GM12865 (cell line): ENCODE measurements around the gene DPP10.
"Not testable (repeated sequence)": the region's sequence is repeated elsewhere in the genome, so short reads cannot be mapped to it uniquely, and the experiment has no call there.

Source experiments
- DNase-seq: peaks from one replicate; pipeline ENCODE4 v3.0.0; 2010; ENCODE audit warnings: low read depth
- H3K4me3 ChIP-seq: 2 replicates; pipeline ENCODE4 v1.5.1; 2011; ENCODE audit warnings: mild to moderate bottlenecking, low read depth, low read length, control low read depth
- TF ChIP-seq, protein P1 (sequence below): IDR thresholded peaks from 2 replicates; pipeline ENCODE4 v1.5.1; 2011; ENCODE audit warnings: low read length, control low read depth, low read depth, inconsistent platforms; ENCODE audit not compliant: insufficient read depth; ENCODE audit errors: missing control alignments

The DPP10 gene

DNA sequence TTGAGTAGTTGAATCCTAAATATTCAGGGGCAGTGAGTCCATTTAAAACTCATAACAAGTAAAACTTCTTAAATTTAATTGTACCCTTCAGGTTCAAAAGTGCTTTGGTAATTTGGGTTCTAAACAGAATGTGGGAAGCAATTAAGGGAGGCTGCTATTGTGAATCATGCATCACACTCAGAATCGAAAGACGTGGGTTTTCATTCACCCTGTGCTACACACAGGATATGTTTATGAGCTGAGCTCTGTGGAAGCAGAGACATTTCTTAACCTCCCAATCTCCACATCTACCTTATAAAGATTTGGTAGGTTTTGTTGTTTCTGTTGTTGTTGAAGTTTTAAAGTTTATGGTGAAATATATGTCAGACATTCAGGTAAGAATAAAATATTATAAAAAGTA, 633.4 kb downstream of the DPP10 start:
- no peak overlapping the region for H3K4me3 ChIP-seq
- no peak for DNase-seq
- TF ChIP-seq, protein P1, sequence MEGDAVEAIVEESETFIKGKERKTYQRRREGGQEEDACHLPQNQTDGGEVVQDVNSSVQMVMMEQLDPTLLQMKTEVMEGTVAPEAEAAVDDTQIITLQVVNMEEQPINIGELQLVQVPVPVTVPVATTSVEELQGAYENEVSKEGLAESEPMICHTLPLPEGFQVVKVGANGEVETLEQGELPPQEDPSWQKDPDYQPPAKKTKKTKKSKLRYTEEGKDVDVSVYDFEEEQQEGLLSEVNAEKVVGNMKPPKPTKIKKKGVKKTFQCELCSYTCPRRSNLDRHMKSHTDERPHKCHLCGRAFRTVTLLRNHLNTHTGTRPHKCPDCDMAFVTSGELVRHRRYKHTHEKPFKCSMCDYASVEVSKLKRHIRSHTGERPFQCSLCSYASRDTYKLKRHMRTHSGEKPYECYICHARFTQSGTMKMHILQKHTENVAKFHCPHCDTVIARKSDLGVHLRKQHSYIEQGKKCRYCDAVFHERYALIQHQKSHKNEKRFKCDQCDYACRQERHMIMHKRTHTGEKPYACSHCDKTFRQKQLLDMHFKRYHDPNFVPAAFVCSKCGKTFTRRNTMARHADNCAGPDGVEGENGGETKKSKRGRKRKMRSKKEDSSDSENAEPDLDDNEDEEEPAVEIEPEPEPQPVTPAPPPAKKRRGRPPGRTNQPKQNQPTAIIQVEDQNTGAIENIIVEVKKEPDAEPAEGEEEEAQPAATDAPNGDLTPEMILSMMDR, result no peak

DNA sequence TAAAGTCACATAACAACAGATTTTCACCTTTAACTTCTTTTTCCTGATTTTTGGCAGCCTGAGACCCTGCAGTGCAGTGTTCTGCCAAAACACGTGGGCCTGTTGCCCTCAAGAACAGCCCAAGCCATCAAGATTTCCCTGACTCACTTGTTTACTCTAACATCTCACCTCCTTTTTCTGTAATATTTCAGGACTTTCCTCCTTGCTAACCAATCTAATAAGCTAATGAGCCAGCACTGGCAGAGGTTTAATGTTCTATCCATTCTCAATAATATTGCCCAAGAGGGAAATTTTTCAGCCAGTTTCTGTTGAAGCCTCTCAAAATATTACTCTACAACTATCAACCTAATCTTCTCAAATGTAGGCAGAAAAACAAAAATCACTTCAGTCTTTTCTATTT, 635.2 kb downstream of the DPP10 start:
- TF ChIP-seq, protein P1, result no peak
- DNase-seq, result no peak
- no peak overlapping the region for H3K4me3 ChIP-seq

DNA sequence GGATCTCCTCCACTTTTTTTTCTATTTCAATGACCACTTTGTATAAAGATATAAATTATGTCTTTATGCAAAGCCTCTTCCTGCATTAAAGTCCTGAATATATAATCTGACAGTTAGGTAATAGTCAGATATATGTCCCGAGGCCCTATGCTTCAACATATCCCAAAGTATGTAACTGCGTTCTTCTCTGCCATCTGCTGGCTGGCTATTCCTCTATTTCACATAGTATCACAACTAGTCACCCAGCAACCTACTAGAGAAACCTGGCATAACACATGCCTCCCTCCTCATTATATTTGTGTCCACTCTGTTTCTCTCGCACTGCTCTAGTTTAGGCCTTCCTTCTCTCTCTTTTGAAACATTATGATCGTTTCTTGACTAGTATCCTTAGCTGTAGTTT, 640.8 kb downstream of the DPP10 start:
- DNase-seq, result no peak
- TF ChIP-seq, protein P1, result no peak
- H3K4me3 ChIP-seq, result no peak overlapping the region

- H3K4me3 ChIP-seq, result no peak overlapping the region
- TF ChIP-seq, protein P1, result no peak
- no peak for DNase-seq
Observed at GRCh38 chr2:115083711-115084110, 641.3 kb downstream of the DPP10 start.

GRCh38 chr2:115084446-115084845, 642.0 kb downstream of the DPP10 start:
- no peak for DNase-seq
- TF ChIP-seq, protein P1, result no peak
- H3K4me3 ChIP-seq, result no peak overlapping the region

DNA sequence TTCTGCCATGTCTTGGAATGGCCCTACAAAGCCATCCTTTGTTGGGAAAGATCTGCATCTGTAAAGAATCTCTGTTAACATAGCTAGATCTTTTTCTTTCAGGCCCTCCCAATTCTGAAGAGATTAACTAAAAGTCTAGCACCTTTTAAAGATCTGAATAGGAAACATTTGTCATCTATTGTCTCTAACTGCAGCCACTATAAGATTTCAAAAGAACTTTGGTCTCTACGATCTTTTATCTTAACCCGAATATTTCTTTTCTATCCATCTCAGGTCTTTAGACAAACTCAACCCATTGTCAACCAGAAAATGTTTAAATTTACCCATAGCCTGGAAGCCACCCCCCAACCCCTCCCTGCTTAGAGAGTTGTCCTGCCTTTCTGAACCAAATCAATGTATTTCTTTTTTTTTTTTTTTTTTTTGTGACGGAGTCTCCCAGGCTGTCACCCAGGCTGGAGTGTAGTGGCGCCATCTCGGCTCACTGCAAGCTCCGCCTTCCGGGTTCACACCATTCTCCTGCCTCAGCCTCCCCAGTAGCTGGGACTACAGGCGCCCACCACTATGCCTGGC, 643.7 kb downstream of the DPP10 start:
- DNase-seq, H3K4me3 ChIP-seq: not testable (repeated sequence)

DNA sequence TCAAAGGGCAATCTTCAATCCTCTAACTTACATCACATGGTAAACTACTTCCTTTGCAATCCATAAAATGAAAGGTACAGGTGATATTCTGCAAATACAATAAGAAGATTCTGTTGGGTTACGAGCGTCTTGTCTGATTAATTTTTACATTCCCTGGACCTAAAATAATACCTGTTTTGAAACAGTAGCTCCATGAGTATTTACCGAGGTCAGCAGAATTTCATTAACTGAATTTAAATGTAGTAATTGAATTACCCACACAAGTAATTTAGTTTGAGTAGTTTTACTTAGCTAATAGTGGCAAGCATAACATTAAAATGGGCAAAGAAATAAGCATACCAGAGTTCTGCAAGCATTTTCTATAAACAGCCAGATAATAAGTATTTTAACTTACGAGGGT, 652.0 kb downstream of the DPP10 start:
- TF ChIP-seq, protein P1, result no peak

More for the DNA sequence above, 652.0 kb downstream of the DPP10 start:
- DNase-seq, result no peak
- H3K4me3 ChIP-seq, result no peak overlapping the region
